HG03342 (cell line): ENCODE data around the gene MINDY3.
A peak's percentile ranks its signal among the peaks of the same experiment; 100 is the strongest.
"Not testable (repeated sequence)": the region's sequence is repeated elsewhere in the genome, so short reads cannot be mapped to it uniquely, and the experiment has no call there.

Experiments
- ATAC-seq: cut with Tn5 transposase; IDR thresholded peaks from one replicate; pipeline ENCODE4 v1.9.1; 2021; ENCODE audit warnings: mild to moderate bottlenecking, moderate library complexity; ENCODE audit not compliant: unreplicated experiment

The MINDY3 gene

GRCh38 chr10:15859906-15860691 is at the start of gene MINDY3:
Gene MINDY3, minus strand, starts transcription at chr10:15860507. Its CDS starts 208 bp downstream, at chr10:15860299.
- ATAC-seq, result peak; percentile 92

- no peak for ATAC-seq
Observed at GRCh38 chr10:15901889-15902288, 41.6 kb upstream of the MINDY3 start.

- no peak for ATAC-seq
Observed at GRCh38 chr10:15898046-15898445, 37.7 kb upstream of the MINDY3 start.

GRCh38 chr10:15897287-15897686 is 37.0 kb upstream of the MINDY3 start:
- ATAC-seq, result no peak

GRCh38 chr10:15896654-15897053 is 36.3 kb upstream of the MINDY3 start:
- ATAC-seq, result no peak

GRCh38 chr10:15884447-15884846 is 24.1 kb upstream of the MINDY3 start:
- ATAC-seq, result no peak

- ATAC-seq, result no peak
Observed at GRCh38 chr10:15881542-15881941, 21.2 kb upstream of the MINDY3 start.

GRCh38 chr10:15879663-15880062 is 19.4 kb upstream of the MINDY3 start:
- ATAC-seq, result no peak

- ATAC-seq, result peak; percentile 47
Observed at GRCh38 chr10:15879058-15879457, 18.8 kb upstream of the MINDY3 start.

- ATAC-seq, result no peak
Observed at GRCh38 chr10:15877836-15878576, 17.7 kb upstream of the MINDY3 start.

- ATAC-seq, result not testable (repeated sequence)
Observed at GRCh38 chr10:15876274-15876673, 16.0 kb upstream of the MINDY3 start.

GRCh38 chr10:15872645-15873044 is 12.3 kb upstream of the MINDY3 start:
- ATAC-seq, result not testable (repeated sequence)

- ATAC-seq, result no peak
Observed at GRCh38 chr10:15871823-15872222, 11.5 kb upstream of the MINDY3 start.

- no peak for ATAC-seq
Observed at GRCh38 chr10:15869935-15870334, 9.6 kb upstream of the MINDY3 start.

GRCh38 chr10:15868006-15868405 is 7.7 kb upstream of the MINDY3 start:
- no peak for ATAC-seq

GRCh38 chr10:15865304-15865703 is 5.0 kb upstream of the MINDY3 start:
- ATAC-seq, result no peak

- ATAC-seq, result no peak
Observed at GRCh38 chr10:15864419-15864818, 4.1 kb upstream of the MINDY3 start.

- ATAC-seq, result no peak
Observed at GRCh38 chr10:15863733-15864132, 3.4 kb upstream of the MINDY3 start.

GRCh38 chr10:15863323-15863722 is 3.0 kb upstream of the MINDY3 start:
- no peak for ATAC-seq

GRCh38 chr10:15860692-15861201 is 440 bp upstream of the MINDY3 start:
- no peak for ATAC-seq

GRCh38 chr10:15859509-15859905 is 800 bp downstream of the MINDY3 start:
- ATAC-seq, result no peak

- no peak for ATAC-seq
Observed at GRCh38 chr10:15858861-15859281, 1.4 kb downstream of the MINDY3 start.
